Stimulated activated CD4-positive, alpha-beta T cell treated with anti-CD3 and anti-CD28 coated beads, Interleukin-4, amount 100 ng/mL, for 1 hour (primary cell): ENCODE results near the gene NEDD4L.
A peak's percentile ranks its signal among the peaks of the same experiment; 100 is the strongest.
"Not testable (repeated sequence)": the region's sequence is repeated elsewhere in the genome, so short reads cannot be mapped to it uniquely, and the experiment has no call there.

Source experiments
- DNase-seq: peaks from one replicate; pipeline ENCODE4 v3.0.0-alpha.2; 2020

NEDD4L gene

DNA sequence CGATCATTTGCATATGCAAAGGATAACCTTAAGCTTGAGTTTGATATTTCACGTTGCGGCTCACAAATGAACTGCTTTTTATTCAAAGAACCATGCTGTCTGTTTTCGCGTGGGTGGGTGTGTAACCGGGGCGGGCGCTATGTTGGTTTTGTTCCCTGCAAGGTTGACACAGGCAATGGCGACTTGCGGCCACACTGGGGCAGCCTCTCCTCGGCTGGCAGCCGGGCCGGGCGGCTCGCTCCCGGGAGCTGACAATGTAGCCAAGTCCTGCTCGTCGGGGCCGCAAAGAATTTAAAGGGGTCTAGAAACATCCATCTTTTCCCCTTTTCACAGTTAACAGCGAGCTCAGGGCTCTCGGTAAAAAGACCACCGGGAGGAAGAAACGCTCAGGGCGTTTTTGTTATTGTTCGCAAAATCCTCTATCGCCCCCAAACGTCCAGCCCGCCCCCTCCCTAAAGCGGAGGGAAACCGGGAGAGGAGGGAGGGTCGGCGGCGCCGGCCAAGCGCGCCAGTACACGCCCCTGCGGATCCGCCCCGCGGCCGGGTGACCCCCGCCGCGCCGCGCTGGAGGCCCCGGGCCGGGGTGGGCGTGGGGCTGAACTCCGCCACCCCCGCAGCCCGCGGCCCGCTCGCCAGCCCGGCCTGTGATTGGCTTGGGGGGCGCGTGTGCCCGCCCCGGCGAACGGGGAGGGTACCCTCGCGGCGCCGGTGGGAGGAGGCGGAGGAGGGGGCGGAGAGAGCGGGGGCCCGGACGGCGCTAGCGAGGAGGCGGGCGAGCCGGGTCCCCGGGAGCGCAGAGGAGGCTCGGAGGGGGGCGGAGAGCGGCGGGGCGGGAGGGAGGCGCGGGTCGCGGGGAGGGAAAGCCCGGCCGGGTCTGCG is at the start of gene NEDD4L:
Gene NEDD4L, plus strand, starts transcription at position 736 of the 879 bp plus-strand sequence. CDS start 435 bp downstream, outside the sequence.
- peak; percentile 76 for DNase-seq

DNA sequence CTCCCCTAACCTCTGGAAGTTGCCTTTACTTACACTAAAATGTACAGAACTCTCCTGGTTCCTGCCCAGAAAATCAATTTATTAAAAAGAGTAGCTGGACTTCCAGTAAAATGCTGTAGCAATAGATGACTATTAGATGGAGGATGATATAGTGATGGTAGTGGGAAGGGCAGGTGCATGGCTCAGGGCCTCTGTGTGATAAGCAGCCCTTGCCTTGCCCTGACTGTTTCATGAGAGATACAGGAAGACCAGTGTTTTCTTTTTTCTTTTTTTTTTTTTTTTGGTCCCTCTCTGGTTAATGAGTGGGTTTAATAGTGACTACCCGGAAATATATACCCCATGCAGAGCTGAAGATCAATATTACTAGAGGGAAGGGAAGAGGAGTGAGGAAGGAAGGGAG is 48.7 kb upstream of the NEDD4L start:
- no peak for DNase-seq

DNA sequence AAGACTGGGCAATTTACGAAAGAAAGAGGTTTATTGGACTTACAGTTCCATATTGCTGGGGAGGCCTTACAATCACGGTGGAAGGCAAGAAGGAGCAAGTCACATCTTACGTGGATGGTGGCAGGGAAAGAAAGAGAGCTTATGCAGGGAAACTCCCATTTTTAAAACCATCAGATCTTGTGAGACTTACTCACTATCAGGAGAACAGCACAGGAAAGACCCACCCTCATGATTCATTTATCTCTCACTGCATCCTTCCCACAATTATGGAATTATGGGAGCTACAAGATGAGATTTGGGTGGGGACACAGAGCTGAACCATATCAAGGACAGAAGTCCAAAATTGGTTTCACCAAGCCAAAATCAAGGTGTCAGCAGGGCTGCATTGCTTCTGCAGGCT is 47.1 kb upstream of the NEDD4L start:
- not testable (repeated sequence) for DNase-seq

DNA sequence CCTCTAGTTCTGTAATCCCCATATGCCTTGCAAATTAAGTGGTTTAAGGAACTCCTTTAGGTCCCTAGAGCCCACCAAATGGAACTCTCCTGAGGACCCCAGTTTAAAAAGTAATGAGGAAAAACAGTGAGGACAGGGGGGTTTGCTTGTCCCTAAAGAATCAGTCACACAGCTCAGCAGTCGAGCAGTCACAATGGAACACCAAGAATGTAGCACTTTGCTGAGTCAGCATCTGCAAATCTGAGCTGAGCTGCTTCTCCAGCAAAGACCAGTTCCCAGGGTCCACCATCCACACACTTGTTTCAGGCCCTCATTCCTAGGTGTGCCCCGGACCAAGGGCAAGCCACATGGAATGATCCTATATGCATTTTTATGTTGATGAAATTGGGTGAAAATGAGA is 46.2 kb upstream of the NEDD4L start:
- DNase-seq: no peak

DNA sequence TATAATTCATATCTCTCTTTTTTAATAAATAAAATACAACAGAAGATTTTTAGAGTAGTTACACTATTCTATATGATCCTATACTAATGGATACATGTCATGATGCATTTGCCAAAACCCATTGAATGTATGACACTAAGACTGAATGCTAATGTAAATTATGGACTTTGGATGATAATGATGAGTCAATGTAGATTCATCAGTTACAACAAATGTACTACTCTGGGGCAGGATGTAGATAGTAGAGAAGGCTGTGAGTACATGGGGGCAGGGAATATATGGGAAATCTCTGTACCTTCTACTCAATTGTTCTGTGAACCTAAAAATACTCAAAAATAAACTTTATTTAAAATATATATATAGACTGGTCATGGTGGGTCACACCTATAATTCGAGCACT is 45.6 kb upstream of the NEDD4L start:
- DNase-seq: no peak

DNA sequence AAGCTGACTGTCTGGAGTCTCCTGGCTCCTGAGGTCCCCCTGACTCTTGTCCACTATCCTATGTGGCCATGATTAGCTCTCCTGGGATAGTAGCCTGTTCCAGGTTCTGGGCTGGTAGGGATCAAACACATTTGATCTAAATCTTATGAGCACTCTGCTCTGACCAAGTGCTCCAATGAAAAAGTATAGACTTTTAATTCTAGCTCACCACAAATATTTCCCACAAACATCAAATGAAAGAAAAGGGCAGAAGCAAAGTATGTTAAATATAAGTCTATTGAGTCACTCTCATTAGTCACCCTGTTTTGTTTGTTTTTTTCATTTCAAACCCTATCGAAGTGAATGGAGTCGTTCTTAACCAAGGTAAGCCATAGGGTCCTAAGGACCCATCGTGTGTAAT is 39.7 kb upstream of the NEDD4L start:
- no peak for DNase-seq

DNA sequence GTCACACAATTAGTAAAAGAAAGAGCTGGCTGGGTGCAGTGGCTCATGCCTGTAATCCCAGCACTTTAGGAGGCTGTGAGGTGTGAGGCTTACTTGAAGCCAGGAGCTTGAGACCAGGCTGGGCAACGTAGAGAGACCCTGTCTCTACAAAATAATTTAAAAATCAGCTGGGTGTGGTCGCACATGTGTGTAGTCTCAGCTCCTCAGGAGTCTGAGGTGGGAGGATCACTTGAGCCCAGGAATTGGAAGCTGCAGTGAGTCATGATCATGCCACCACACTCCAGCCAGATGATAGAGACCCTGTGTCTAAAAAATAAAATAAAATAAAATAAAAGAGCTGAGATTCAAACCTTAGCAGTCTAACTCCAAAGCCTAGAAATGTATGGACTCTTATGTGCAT is 39.0 kb upstream of the NEDD4L start:
- no peak for DNase-seq

DNA sequence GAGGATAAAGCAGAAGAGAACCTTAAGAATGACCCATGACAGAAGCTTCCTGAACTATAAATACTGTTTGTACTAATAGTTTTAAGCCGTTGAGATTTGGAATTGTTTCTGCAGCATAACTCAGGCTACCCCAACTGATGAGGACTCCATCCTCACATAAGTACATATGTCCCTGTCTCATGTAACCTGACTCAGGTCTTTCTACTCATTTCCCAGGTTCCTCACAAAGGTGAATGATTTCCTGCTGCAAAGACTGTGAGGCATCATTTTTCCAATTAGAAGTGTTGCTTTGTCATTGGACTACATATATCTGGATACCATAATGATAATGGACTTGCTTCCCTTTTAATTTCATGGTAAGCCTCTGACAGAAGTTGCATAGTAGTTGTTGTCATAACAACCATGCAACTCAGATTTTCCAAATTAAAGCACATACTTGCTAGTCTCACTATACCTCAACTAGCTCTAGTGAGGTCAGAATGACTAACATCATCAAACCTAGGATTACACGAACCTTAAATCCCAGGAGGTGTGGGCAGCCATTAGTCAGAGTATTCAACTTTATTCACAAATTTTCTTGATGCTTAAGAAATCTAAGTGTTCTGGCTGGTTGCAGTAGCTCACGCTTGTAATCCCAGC is 38.0 kb upstream of the NEDD4L start:
- no peak for DNase-seq

DNA sequence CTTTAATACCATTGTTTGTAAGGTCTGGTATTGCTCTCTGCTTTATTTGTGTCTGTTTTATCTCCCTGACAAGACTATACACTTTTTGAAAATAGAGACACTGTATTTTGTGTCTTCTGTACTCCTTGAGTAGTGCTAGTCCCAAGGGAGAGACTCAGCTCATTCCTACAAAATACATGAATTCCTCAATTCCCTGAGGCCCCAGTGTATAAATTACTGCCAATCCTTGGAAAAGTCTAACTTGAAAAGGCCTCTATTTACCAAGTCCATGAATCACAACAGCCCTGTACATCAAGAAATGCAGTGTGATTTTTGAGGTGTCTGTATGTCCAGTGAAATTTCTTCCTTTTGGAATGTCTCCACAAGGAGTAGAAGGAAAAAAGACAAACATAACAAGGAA is 34.9 kb upstream of the NEDD4L start:
- DNase-seq: no peak

DNA sequence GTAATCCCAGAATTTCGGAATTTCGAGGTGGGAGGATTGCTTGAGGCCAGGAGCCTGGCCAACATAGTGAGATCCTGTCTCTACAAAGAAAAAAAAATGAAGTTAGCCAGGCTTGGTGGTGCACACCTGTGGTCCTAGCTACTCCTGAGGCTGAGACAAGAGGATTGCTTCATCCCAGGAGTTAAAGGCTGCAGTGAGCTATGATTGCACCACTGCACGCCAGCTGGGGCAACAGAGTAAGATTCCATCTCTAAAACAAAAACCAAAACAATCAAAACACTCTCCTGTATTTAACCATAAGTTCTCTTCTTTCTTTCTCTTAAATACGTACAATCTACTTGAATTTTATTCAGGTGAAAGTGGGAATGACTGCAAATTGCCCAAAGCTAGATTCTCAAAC is 33.8 kb upstream of the NEDD4L start:
- no peak for DNase-seq

DNA sequence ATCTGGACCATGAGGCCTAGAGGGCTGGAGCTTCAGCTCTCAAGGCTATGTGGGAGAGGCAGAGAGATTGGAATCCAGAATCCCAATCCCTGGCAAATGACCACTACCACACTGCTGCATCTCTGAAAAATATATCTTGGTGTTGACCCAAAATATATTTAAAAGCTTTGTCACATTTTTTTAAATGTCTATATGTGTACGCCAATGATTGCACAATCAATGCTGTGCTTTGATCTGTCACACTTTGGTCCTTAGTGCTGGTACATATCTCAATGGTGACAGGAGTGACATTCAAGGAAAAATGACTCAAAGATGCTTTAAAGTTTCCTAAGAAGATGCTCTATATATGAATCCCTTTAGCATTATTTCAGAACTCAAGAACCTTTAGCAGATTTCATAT is 31.7 kb upstream of the NEDD4L start:
- no peak for DNase-seq

DNA sequence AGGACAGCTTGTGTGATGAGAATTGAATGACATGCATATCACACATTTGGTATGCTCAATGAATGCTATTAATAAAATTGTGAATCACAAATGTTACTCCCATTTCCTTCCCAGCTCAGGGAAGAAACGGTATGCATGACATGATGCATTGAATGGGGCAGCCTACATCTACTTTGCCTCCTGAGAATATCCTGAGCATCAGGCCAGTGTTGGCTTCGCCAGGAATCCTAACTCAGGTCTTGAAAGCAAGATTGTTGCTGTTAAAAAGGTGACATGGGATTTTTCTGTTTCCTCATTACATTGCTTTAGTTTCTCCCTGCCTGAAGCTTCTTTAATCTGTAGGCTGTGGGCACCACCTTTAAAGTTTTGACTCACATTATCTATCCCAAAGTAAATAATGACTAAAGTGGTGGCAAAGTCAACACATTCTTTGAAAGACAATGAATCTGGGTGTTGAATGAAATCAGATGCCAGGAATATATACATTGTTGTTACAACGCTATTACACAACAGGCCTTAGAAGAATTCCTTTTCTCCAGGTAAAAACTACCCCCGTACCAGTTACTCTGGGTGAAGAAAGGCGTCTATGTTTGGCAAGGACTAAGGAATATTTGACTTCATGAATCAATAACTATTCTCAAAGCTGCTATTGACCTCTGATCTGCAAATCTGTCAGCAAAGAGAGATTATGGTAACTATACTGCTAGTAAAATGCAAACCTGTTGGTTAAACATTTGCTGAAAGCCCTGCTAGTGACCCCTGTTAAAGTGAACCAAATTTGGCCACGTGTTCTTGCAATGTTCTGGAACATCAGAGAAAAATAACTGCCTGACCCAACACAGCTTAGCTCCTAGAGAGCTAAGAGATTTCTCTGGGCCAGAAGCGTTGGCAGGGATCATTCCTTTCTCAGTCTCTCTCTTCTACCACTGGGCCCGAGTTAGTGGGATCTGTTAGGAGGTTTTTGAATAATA is 30.5 kb upstream of the NEDD4L start:
- DNase-seq: no peak

DNA sequence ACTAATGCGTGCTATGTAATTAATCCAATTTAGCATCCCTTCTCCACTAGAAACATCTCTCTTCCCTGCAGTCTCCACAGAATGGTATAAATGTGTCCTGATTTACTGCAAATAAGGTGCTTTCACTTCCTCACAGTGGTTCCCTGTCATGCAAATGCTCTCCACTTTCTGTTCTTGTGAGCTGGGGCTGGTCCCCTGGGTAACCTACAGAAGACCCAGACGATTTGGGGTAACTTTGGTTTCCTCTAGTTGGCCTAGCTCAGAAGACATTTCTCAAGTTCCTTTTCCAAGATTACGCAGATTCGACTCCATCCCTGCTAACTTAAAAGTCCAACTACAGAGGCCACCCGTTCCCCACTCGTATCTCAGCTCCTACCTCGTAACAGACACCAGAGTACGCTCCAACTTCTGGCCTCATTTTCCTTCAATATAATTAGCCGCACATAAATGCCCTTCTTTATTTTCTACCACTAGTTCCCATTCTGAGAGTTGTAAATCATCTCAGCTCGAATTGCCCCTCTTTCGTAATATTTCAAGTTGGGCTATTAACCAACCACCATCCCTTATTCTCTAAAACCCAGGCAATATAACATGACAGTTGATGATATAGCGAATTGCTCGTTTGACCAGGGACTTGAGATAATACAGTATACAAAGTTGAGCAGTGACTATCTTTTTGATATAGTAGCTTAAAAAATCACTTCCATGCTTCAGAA is 28.8 kb upstream of the NEDD4L start:
- DNase-seq: no peak

DNA sequence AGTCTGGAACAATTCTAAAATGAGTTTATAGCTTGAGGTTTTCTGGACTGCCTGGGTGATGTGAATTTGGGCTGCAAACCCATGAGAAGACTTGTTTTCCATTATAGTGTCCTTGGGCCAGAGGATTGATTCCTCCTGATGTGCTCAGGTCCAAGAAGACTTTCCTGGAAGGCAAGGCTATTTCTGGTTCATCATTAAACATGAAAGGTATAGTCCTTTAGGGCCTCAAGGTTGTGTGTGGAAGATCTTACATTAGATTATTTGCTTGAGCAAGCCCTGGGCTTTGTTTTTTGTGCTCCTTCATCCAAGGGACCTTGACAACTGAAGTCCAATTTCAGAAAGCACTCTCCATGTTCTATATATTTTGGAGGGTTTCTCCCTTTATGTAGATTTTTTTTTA is 26.8 kb upstream of the NEDD4L start:
- DNase-seq: no peak

DNA sequence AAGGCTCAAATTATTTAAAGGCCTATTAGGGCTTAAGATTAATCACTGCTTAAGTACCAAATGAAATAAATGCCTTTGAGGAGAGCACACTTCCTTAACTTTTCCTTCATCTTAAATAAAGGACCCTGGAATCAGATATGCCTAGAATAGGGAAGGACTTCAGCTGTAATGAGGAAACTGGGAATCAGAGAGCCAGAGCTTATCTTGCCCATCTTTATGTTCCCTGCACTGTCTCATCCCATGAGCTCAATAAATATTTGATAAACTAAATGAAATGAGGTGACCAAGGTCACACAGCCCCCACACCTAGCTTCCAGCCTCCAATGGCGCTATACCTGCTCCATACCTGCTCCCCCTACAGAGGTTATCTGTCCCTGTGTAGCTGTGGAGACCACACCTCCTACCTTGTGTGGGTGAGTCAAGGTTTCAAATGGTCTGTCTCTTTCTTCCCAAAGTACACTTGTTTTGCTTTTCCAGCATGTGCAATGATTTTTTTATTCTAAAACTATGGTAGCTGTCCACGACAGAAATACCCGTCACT is 23.4 kb upstream of the NEDD4L start:
- no peak for DNase-seq

DNA sequence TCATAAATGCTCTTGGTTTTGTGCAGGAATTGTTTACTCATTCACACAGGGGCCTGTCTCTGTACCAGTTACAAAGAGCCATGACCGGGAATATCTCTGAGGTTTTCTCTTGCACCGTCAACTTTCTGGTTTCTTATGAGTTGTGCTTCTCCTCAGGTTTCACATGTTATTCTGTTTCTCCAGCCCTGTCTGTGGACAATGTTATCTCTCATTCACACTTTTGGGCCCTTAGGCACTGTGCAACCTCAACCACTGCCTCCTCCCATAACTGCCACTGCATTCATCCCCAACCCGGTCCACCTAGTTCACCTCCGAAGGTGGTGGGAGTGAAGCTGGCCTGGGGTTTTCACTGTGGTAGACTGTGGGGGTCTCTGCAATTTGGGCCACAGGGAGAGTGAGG is 22.5 kb upstream of the NEDD4L start:
- no peak for DNase-seq

DNA sequence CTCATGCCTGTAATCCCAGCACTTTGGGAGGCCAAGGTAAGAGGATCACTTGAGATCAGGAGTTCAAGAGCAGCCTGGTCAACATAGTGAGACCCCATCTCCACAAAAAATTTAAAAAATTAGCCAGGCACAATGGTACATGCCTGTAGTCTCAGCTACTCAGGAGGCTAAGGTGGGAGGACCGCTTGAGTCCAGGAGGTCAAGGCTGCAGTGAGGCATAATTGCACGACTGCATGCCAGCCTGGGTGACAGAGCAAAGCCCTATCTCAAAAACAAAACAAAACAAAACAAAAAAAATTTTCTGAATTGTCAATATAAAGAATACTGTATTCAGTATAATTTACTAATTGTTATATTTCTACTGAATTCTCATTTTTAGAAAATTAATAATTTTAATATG is 20.9 kb upstream of the NEDD4L start:
- no peak for DNase-seq

DNA sequence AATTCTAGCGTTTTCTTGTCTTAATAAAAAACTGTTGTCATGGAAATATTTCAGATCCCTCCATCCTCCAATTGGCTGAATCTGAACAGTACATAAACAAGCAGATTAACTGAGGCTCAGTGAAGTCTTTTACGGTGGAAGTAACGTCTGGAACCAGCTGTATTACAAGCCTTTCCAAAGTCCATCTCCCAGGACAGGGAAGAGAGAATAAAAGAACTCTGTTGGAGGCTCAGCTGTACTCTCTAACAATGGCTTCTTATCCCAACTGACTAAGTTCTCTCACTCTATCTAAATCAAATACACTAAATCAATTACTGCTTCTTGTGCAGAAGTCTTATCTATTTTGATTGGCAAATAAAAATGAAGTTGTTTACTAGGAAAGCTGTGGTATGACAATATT is 19.9 kb upstream of the NEDD4L start:
- no peak for DNase-seq

DNA sequence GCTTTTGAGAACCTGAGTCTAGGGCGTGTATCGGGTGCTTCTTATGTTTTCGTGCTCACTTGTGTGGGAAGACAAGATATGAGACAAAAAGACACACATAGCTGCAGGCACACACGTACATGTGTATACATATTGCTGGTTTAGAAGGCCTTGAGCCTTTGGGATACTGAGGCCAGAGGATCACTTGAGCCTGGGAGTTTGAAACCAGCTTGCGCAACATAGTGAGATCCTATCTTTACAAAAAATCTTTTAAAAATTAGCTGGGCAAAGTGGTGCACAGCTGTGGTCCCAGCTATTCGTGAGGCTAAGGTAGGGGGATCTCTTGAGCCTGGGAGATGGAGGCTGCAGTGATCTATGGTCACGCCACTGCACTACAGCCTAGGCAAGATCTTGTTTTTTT is 18.8 kb upstream of the NEDD4L start:
- no peak for DNase-seq

DNA sequence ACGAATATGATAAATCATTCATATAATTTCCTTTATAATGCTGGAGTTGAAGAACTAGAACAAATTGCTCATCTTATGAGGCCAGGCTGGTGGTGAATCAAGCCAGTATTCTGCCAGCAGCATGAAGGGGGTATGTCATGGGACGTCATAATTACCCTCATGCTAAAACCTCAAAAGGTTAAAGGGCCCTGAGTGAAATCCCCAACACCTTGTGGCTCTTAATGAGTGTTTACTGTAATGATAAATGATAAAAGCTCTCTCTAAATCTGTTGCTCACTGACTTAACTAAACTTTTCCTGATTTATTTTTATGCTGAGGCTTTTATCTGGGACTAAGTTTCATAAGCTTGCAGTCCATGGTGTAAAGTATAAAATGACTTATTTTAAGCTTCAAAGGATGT is 18.3 kb upstream of the NEDD4L start:
- DNase-seq: no peak

DNA sequence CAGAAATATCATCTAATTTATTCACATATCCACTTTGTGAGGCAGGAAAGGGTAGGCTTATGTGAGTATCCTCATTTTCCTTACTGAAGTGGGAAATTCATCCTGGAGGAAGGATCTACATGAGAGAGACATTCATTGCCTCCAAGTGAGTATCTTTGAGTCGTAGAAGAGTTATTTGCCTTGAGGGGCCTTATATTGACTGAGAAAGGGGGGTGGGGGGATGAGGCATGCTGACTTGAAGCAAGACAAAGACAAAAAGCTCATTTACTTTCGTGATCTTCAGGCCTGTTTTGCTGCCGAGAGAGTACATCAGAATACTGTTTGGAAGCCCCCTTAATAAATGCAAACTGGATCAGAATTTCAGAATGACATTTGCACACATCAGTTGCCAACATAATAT is 17.6 kb upstream of the NEDD4L start:
- DNase-seq: no peak

DNA sequence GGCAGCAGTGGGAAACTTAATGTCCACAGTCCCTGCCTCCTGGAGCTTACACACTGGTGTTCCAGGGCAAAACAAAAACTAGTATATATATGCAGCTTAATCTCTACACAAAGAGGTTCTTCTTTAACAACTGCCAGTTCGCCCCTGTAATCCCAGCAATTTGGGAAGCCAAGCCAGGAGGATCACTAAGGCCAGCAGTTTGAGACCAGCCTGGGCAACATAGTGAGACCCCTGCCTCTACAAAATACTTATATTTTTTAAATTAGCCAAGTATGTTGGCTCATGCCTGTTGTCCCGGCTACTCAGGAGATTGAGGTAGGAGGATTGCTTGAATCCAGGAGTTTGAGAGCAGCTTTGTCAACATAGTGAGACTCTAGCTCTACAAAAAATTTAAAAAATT is 17.2 kb upstream of the NEDD4L start:
- no peak for DNase-seq
